ENCODE results near the gene CASQ1. TPM values are rescaled to one million over a fixed set of nuclear protein-coding genes. Genes with fewer than 3 reads are reported as not detected.

CASQ1 gene
- total RNA-seq, 4 donors from 2014 or later: 2.9 to 4.9 (median 4.6) TPM

GRCh38 chr1:160193091-160193819, 2.9 kb downstream of the CASQ1 start:
- peak overlapping the region in 3 of 4 donors; percentile 21 to 49 (median 45) for H3K27ac ChIP-seq (replicated peaks in 1 of 4)
- H3K36me3 ChIP-seq: no peaks in the 10 kb centered on the region
- TF ChIP-seq POLR2A (IDR thresholded peaks at IDR 0.05; ENCODE audit: low read depth) (no peak), POLR2AphosphoS5 (IDR thresholded peaks at IDR 0.05) (peak; percentile 62 to 72), CTCF (IDR thresholded peaks at IDR 0.05) (peak; percentile 95 to 98 (median 97)), EP300 (IDR thresholded peaks at IDR 0.05) (no peak)
- no peaks in the 10 kb centered on the region for H3K27me3 ChIP-seq
- peak; percentile 96 for DNase-seq (ENCODE audit: extremely low spot score)
- WGBS: 42% methylated on average over 9 of the region's 16 CpGs
- intact Hi-C loops (cut with DNase I): loop anchor here (2.0 kb wide), 3 partner anchors 28 to 98 kb away; no protein-coding TSS in a partner anchor
- H3K4me3 ChIP-seq: peak overlapping the region in 2 of 4 donors; percentile 15 to 36
- peaks cover 30 to 48% (median 43%) of the 10 kb centered on the region in 4 donors for H3K4me1 ChIP-seq
- H3K9me3 ChIP-seq: no peaks in the 10 kb centered on the region

- Histone ChIP-seq H3K27me3 (no peaks in the 10 kb centered on the region), H3K36me3 (no peaks in the 10 kb centered on the region), H3K9me3 (no peaks in the 10 kb centered on the region), H3K4me1 (peaks cover 30 to 46% (median 43%) of the 10 kb centered on the region in 4 donors), H3K27ac (replicated peaks in 1 of 4) (no peak overlapping the region), H3K4me3 (no peak overlapping the region)
- intact Hi-C loops (cut with DNase I): loop anchor here (2.0 kb wide), 4 partner anchors 27 to 97 kb away; no protein-coding TSS in a partner anchor
- DNase-seq (ENCODE audit: extremely low spot score): no peak
- TF ChIP-seq EP300 (IDR thresholded peaks at IDR 0.05) (no peak), POLR2AphosphoS5 (IDR thresholded peaks at IDR 0.05) (no peak), POLR2A (IDR thresholded peaks at IDR 0.05; ENCODE audit: low read depth) (no peak), CTCF (IDR thresholded peaks at IDR 0.05) (no peak)
- 73% methylated on average over 9 of the region's 9 CpGs for WGBS
These were observed 3.7 kb downstream of the CASQ1 start for GRCh38 chr1:160193832-160194736.

- no peak for DNase-seq (ENCODE audit: extremely low spot score)
- H3K27me3 ChIP-seq: no peaks in the 10 kb centered on the region
- 78% methylated on average over 2 of the region's 2 CpGs for WGBS
- intact Hi-C loops (cut with DNase I): loop anchor here (2.0 kb wide), 1 partner anchor 58 kb away; no protein-coding TSS in a partner anchor
- no peak overlapping the region for H3K4me3 ChIP-seq
- H3K9me3 ChIP-seq: no peaks in the 10 kb centered on the region
- peaks cover 25 to 40% (median 38%) of the 10 kb centered on the region in 4 donors for H3K4me1 ChIP-seq
- TF ChIP-seq CTCF (IDR thresholded peaks at IDR 0.05): no peak
- H3K36me3 ChIP-seq: no peaks in the 10 kb centered on the region
- no peak overlapping the region for H3K27ac ChIP-seq (replicated peaks in 1 of 4)
These were observed 4.3 kb downstream of the CASQ1 start for GRCh38 chr1:160194737-160195059.

GRCh38 chr1:160196143-160196542, 5.8 kb downstream of the CASQ1 start:
- 80% methylated on average over 4 of the region's 4 CpGs for WGBS
- no peaks in the 10 kb centered on the region for H3K36me3 ChIP-seq
- H3K4me3 ChIP-seq: no peak overlapping the region
- no peak overlapping the region for H3K27ac ChIP-seq (replicated peaks in 1 of 4)
- DNase-seq (ENCODE audit: extremely low spot score): no peak
- TF ChIP-seq POLR2A (IDR thresholded peaks at IDR 0.05; ENCODE audit: low read depth) (no peak), CTCF (IDR thresholded peaks at IDR 0.05) (no peak), EP300 (IDR thresholded peaks at IDR 0.05) (no peak), POLR2AphosphoS5 (IDR thresholded peaks at IDR 0.05) (no peak)
- H3K9me3 ChIP-seq: no peaks in the 10 kb centered on the region
- no peaks in the 10 kb centered on the region for H3K27me3 ChIP-seq
- H3K4me1 ChIP-seq: peaks cover 17 to 25% (median 23%) of the 10 kb centered on the region in 4 donors
- intact Hi-C loops (cut with DNase I): no loop called here

Data from esophagus muscularis mucosa (tissue), 4 donors.